ENCODE data around the gene UMODL1.

UMODL1 gene

GRCh38 chr21:42159560-42160110 is 88.5 kb downstream of the UMODL1 start:
- Histone ChIP-seq H3K4me2 (ENCODE audit: low read depth, low read length) (no peak overlapping the region), H3K9me2 (replicated peaks; ENCODE audit: insufficient read depth, low read length) (no peaks in the 10 kb centered on the region), H3K27ac (ENCODE audit: low read length) (no peak overlapping the region)

GRCh38 chr21:42160111-42160721 is 89.1 kb downstream of the UMODL1 start:
- no peaks in the 10 kb centered on the region for H3F3A ChIP-seq (ENCODE audit: insufficient read depth, low read length)
- H3K9me2 ChIP-seq (replicated peaks; ENCODE audit: insufficient read depth, low read length): no peaks in the 10 kb centered on the region

More at GRCh38 chr21:42159560-42160110, 88.5 kb downstream of the UMODL1 start:
- no peak overlapping the region for H3K4me3 ChIP-seq (ENCODE audit: low read length)
- H3K36me3 ChIP-seq (replicated peaks; ENCODE audit: insufficient read depth, low read length): no peaks in the 10 kb centered on the region
- H3K9ac ChIP-seq (ENCODE audit: low read length): no peak overlapping the region
- H3K79me2 ChIP-seq (ENCODE audit: low read length): no peaks in the 10 kb centered on the region
- H3F3A ChIP-seq (ENCODE audit: insufficient read depth, low read length): no peaks in the 10 kb centered on the region
- H3K4me1 ChIP-seq (ENCODE audit: low read length): no peaks in the 10 kb centered on the region
- TF ChIP-seq EZH2 (optimal IDR thresholded peaks at IDR 0.05; ENCODE audit: low read depth, low read length): no peak
- no peak for TF ChIP-seq CTCF (IDR thresholded peaks at IDR 0.05; ENCODE audit: low read length)
- TF ChIP-seq EZH2phosphoT487 (IDR thresholded peaks at IDR 0.05; ENCODE audit: low read length): no peak
- peaks cover 54% of the 10 kb centered on the region for H3K27me3 ChIP-seq (replicated peaks; ENCODE audit: insufficient read depth, low read length)
- no peaks in the 10 kb centered on the region for H3K9me3 ChIP-seq (replicated peaks; ENCODE audit: insufficient read depth, low read length)
- no peak for DNase-seq
- H4K20me1 ChIP-seq (ENCODE audit: insufficient read depth, low read length): no peaks in the 10 kb centered on the region
- H2AFZ ChIP-seq (ENCODE audit: low read length): no peak overlapping the region

GRCh38 chr21:42160765-42161164 is 89.6 kb downstream of the UMODL1 start:
- Histone ChIP-seq H3K4me2 (ENCODE audit: low read depth, low read length) (no peak overlapping the region), H3K9me2 (replicated peaks; ENCODE audit: insufficient read depth, low read length) (no peaks in the 10 kb centered on the region), H3K79me2 (ENCODE audit: low read length) (no peaks in the 10 kb centered on the region), H3K36me3 (replicated peaks; ENCODE audit: insufficient read depth, low read length) (no peaks in the 10 kb centered on the region), H3K9ac (ENCODE audit: low read length) (no peak overlapping the region), H2AFZ (ENCODE audit: low read length) (no peak overlapping the region), H3K27me3 (replicated peaks; ENCODE audit: insufficient read depth, low read length) (peaks cover 43% of the 10 kb centered on the region), H3F3A (ENCODE audit: insufficient read depth, low read length) (no peaks in the 10 kb centered on the region), H3K9me3 (replicated peaks; ENCODE audit: insufficient read depth, low read length) (no peaks in the 10 kb centered on the region), H3K27ac (ENCODE audit: low read length) (no peak overlapping the region), H4K20me1 (ENCODE audit: insufficient read depth, low read length) (no peaks in the 10 kb centered on the region), H3K4me3 (ENCODE audit: low read length) (no peak overlapping the region), H3K4me1 (ENCODE audit: low read length) (no peaks in the 10 kb centered on the region)
- TF ChIP-seq CTCF (IDR thresholded peaks at IDR 0.05; ENCODE audit: low read length) (no peak), EZH2phosphoT487 (IDR thresholded peaks at IDR 0.05; ENCODE audit: low read length) (no peak), EZH2 (optimal IDR thresholded peaks at IDR 0.05; ENCODE audit: low read depth, low read length) (no peak)
- no peak for DNase-seq

More at GRCh38 chr21:42160111-42160721, 89.1 kb downstream of the UMODL1 start:
- no peak overlapping the region for H3K4me3 ChIP-seq (ENCODE audit: low read length)
- H3K9ac ChIP-seq (ENCODE audit: low read length): no peak overlapping the region
- H3K79me2 ChIP-seq (ENCODE audit: low read length): no peaks in the 10 kb centered on the region
- H3K27ac ChIP-seq (ENCODE audit: low read length): no peak overlapping the region
- no peak overlapping the region for H2AFZ ChIP-seq (ENCODE audit: low read length)
- H3K4me1 ChIP-seq (ENCODE audit: low read length): no peaks in the 10 kb centered on the region
- peaks cover 48% of the 10 kb centered on the region for H3K27me3 ChIP-seq (replicated peaks; ENCODE audit: insufficient read depth, low read length)
- no peak for DNase-seq
- no peak overlapping the region for H3K4me2 ChIP-seq (ENCODE audit: low read depth, low read length)
- H4K20me1 ChIP-seq (ENCODE audit: insufficient read depth, low read length): no peaks in the 10 kb centered on the region
- no peaks in the 10 kb centered on the region for H3K36me3 ChIP-seq (replicated peaks; ENCODE audit: insufficient read depth, low read length)
- no peak for TF ChIP-seq EZH2 (optimal IDR thresholded peaks at IDR 0.05; ENCODE audit: low read depth, low read length)
- no peak for TF ChIP-seq CTCF (IDR thresholded peaks at IDR 0.05; ENCODE audit: low read length)
- H3K9me3 ChIP-seq (replicated peaks; ENCODE audit: insufficient read depth, low read length): no peaks in the 10 kb centered on the region

All from MM.1S (cell line).